ENCODE results near the gene VRK1. TPM values are rescaled to one million over a fixed set of nuclear protein-coding genes. Genes with fewer than 3 reads are reported as not detected.

VRK1 gene
- total RNA-seq, 4 donors from 2014 or later: 13.7 to 17.9 (median 13.8) TPM; not detected in 1

- Histone ChIP-seq H3K4me1 (peaks cover 3 to 27% (median 8%) of the 10 kb centered on the region in 4 donors), H3K27me3 (no peaks in the 10 kb centered on the region), H3K27ac (no peak overlapping the region), H3K4me3 (no peak overlapping the region), H3K9me3 (no peaks in the 10 kb centered on the region), H3K36me3 (no peaks in the 10 kb centered on the region)
- in situ Hi-C loops (cut with MboI; ENCODE audit: low pct_ligation_motif_present in 1 of 4, low pct_unique_long_range_greater_than_20kb in 1 of 4, low sequenced_read_pairs in 3 of 4): no loop called here
- DNase-seq: no peak
- TF ChIP-seq CTCF (IDR thresholded peaks at IDR 0.05) (no peak), EP300 (IDR thresholded peaks at IDR 0.05; ENCODE audit: low read depth) (no peak), POLR2A (IDR thresholded peaks at IDR 0.05) (no peak), POLR2AphosphoS5 (IDR thresholded peaks at IDR 0.05) (no peak)
- intact Hi-C loops (cut with DNase I; ENCODE audit: low total_unique reads): no loop called here
- WGBS, 2 donors (ENCODE audit: low coverage in 1 of 2): 97% methylated on average over 5 of the region's 5 CpGs; no CpG with 5 or more reads in 1 of the 2 donors
These were observed 5.8 kb downstream of the VRK1 start for GRCh38 chr14:96802963-96803362.

- no peaks in the 10 kb centered on the region for H3K36me3 ChIP-seq
- H3K4me1 ChIP-seq: peaks cover 0 to 19% (median 2%) of the 10 kb centered on the region in 4 donors
- in situ Hi-C loops (cut with MboI; ENCODE audit: low pct_ligation_motif_present in 1 of 4, low pct_unique_long_range_greater_than_20kb in 1 of 4, low sequenced_read_pairs in 3 of 4): no loop called here
- H3K27ac ChIP-seq: no peak overlapping the region
- DNase-seq: no peak
- intact Hi-C loops (cut with DNase I; ENCODE audit: low total_unique reads): no loop called here
- TF ChIP-seq POLR2A (IDR thresholded peaks at IDR 0.05): no peak
- TF ChIP-seq EP300 (IDR thresholded peaks at IDR 0.05; ENCODE audit: low read depth): no peak
- TF ChIP-seq CTCF (IDR thresholded peaks at IDR 0.05): no peak
- no peak overlapping the region for H3K4me3 ChIP-seq
- H3K27me3 ChIP-seq: no peaks in the 10 kb centered on the region
- H3K9me3 ChIP-seq: no peaks in the 10 kb centered on the region
- WGBS, 2 donors (ENCODE audit: low coverage in 1 of 2): 66 to 74% methylated on average over 2 of the region's 2 CpGs
These were observed 6.8 kb downstream of the VRK1 start for GRCh38 chr14:96803958-96804357.

GRCh38 chr14:96804895-96805294 is 7.7 kb downstream of the VRK1 start:
- Histone ChIP-seq H3K36me3 (no peaks in the 10 kb centered on the region), H3K4me1 (peaks cover 0 to 11% (median 2%) of the 10 kb centered on the region in 4 donors), H3K4me3 (no peak overlapping the region), H3K27ac (peak overlapping the region in 1 of 4 donors; percentile 22), H3K9me3 (no peaks in the 10 kb centered on the region), H3K27me3 (no peaks in the 10 kb centered on the region)
- intact Hi-C loops (cut with DNase I; ENCODE audit: low total_unique reads): no loop called here
- in situ Hi-C loops (cut with MboI; ENCODE audit: low pct_ligation_motif_present in 1 of 4, low pct_unique_long_range_greater_than_20kb in 1 of 4, low sequenced_read_pairs in 3 of 4): no loop called here
- no peak for DNase-seq
- 75 to 76% methylated on average over 5 of the region's 5 CpGs for WGBS, 2 donors (ENCODE audit: low coverage in 1 of 2)
- no peak for TF ChIP-seq POLR2AphosphoS5 (IDR thresholded peaks at IDR 0.05)
- no peak for TF ChIP-seq CTCF (IDR thresholded peaks at IDR 0.05)

- no peak for TF ChIP-seq POLR2A (IDR thresholded peaks at IDR 0.05)
- TF ChIP-seq POLR2AphosphoS5 (IDR thresholded peaks at IDR 0.05): peak in 1 of 3 donors; percentile 21
- TF ChIP-seq EP300 (IDR thresholded peaks at IDR 0.05; ENCODE audit: low read depth): peak; percentile 87
- no peaks in the 10 kb centered on the region for H3K9me3 ChIP-seq
- in situ Hi-C loops (cut with MboI; ENCODE audit: low pct_ligation_motif_present in 1 of 4, low pct_unique_long_range_greater_than_20kb in 1 of 4, low sequenced_read_pairs in 3 of 4) (no loop called here), intact Hi-C loops (cut with DNase I; ENCODE audit: low total_unique reads) (no loop called here)
- no peak overlapping the region for H3K4me3 ChIP-seq
- WGBS, 2 donors (ENCODE audit: low coverage in 1 of 2): 64 to 71% methylated on average over 4 of the region's 4 CpGs
- no peaks in the 10 kb centered on the region for H3K27me3 ChIP-seq
- H3K27ac ChIP-seq: peak overlapping the region in 3 of 4 donors; percentile 1 to 22 (median 15)
- H3K36me3 ChIP-seq: no peaks in the 10 kb centered on the region
- DNase-seq: peak; percentile 60
- H3K4me1 ChIP-seq: peaks cover 0 to 7% (median 2%) of the 10 kb centered on the region in 4 donors
These were observed 8.8 kb downstream of the VRK1 start for GRCh38 chr14:96805956-96806355.

- no peak for DNase-seq
- Histone ChIP-seq H3K36me3 (no peaks in the 10 kb centered on the region), H3K27ac (no peak overlapping the region), H3K4me1 (peaks cover 0 to 7% (median 2%) of the 10 kb centered on the region in 4 donors), H3K27me3 (no peaks in the 10 kb centered on the region), H3K4me3 (no peak overlapping the region), H3K9me3 (no peaks in the 10 kb centered on the region)
- TF ChIP-seq POLR2A (IDR thresholded peaks at IDR 0.05) (no peak), POLR2AphosphoS5 (IDR thresholded peaks at IDR 0.05) (no peak), CTCF (IDR thresholded peaks at IDR 0.05) (no peak), EP300 (IDR thresholded peaks at IDR 0.05; ENCODE audit: low read depth) (no peak)
- 94% methylated on average over 3 of the region's 3 CpGs; no CpG with 5 or more reads in 1 of the 2 donors for WGBS, 2 donors (ENCODE audit: low coverage in 1 of 2)
- intact Hi-C loops (cut with DNase I; ENCODE audit: low total_unique reads): no loop called here
- in situ Hi-C loops (cut with MboI; ENCODE audit: low pct_ligation_motif_present in 1 of 4, low pct_unique_long_range_greater_than_20kb in 1 of 4, low sequenced_read_pairs in 3 of 4): no loop called here
These were observed 9.7 kb downstream of the VRK1 start for GRCh38 chr14:96806836-96807235.

Measured in transverse colon (tissue), 4 donors.